SH-SY5Y (cell line): ENCODE data around the gene GARRE1.

ENCODE experiments used
- GATA2 ChIP-seq: IDR thresholded peaks from 2 replicates; pipeline ENCODE4 v1.6.1; 2011; ENCODE audit warnings: mild to moderate bottlenecking, low read depth, low read length
- GATA3 ChIP-seq: IDR thresholded peaks from 2 replicates; pipeline ENCODE4 v1.6.1; 2011; ENCODE audit warnings: low read depth, mild to moderate bottlenecking, low read length, moderate library complexity

Gene GARRE1, protein sequence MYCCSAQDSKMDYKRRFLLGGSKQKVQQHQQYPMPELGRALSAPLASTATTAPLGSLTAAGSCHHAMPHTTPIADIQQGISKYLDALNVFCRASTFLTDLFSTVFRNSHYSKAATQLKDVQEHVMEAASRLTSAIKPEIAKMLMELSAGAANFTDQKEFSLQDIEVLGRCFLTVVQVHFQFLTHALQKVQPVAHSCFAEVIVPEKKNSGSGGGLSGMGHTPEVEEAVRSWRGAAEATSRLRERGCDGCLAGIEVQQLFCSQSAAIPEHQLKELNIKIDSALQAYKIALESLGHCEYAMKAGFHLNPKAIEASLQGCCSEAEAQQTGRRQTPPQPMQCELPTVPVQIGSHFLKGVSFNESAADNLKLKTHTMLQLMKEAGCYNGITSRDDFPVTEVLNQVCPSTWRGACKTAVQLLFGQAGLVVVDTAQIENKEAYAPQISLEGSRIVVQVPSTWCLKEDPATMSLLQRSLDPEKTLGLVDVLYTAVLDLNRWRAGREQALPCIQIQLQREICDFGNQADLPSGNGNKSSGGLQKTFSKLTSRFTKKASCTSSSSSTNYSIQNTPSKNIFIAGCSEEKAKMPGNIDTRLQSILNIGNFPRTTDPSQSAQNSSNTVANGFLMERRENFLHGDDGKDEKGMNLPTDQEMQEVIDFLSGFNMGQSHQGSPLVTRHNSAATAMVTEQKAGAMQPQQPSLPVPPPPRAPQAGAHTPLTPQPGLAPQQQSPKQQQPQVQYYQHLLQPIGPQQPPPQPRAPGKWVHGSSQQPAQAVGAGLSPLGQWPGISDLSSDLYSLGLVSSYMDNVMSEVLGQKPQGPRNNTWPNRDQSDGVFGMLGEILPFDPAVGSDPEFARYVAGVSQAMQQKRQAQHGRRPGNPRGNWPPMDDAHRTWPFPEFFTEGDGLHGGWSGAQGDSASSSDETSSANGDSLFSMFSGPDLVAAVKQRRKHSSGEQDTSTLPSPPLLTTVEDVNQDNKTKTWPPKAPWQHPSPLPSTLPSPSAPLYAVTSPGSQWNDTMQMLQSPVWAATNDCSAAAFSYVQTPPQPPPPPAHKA (N-terminal part only)

DNA sequence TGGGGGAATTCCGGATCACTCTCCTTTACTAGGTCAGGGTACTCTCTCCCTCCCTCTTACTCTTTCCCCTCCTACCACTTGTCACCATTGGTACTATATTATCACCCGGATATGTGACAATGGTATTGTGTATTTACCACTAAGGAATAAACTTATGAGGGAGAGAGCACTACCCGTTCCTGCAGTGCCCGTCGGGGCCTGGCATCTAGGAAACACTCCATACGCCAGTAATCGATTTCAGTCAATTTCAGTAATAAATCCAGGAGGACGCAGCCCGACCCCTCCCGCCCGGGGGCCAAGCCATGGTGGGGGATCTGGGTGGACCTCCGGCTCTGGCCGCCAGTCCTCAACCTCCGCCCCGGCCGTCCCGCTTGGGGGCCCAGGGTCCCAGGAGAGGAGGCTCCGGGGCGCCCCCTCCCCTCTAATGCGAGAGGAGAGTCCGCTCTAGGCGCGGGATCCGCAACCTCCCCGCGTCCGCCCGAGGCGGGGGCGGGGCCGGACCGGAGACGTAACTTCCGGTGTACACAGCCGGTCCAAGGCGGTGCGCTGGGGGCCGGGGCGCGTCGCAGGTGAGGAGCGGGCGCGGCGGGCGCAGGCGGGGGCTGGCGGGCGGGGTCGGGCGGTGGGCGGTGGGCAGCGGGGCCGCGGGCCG lies at the start of gene GARRE1:
GARRE1 (plus strand) TSS at position 509 of the 652 bp plus-strand sequence. CDS start 45,920 bp downstream, outside the sequence.
- TF ChIP-seq GATA3, result no peak

DNA sequence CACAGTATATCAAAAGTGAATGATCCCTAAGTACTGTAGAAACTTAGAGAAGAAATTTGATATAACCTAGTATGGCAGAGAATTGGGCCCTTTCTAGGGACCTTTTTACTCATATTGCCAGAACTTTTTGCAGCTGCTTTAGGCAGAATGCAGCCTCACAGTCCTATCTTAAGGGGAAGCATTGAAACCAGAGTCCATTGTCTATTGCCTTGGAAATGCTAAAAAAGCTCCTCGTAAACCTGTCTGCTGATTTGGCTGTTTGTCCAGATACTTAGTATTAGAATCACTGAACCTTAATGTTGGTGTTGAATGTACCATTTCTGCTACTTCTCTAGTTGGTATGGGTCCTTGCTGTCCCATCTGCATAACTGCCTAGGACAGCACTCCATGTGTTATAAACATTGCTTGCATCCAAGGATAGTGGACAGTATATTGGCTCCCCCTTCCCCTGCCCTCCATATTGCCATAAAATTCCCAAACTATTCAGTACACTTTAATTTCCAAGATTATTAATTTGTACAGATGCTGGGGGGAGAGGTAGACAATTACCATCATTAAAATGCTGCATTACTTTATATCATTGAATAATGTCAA lies 46.0 kb upstream of the GARRE1 start:
- TF ChIP-seq GATA2 (no peak), GATA3 (no peak)

DNA sequence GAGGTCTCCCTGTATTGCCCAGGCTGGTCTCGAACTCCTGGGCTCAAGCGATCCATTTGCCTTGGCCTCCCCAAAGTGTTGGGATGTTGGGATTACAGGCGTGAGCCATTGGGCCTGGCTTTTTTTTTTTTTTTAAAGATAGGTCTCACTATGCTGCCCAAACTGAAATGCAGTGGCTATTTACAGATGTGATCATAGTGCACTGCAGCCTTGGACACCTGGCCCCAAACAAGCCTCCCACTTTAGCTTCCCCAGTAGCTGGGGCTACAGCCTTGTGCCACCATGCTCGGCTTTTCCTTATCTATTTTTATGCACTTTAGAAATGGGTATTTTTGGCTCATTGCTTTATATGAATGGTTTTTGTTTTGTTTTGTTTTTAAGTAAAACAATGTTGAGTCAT lies 44.6 kb upstream of the GARRE1 start:
- no peak for TF ChIP-seq GATA2
- no peak for TF ChIP-seq GATA3

DNA sequence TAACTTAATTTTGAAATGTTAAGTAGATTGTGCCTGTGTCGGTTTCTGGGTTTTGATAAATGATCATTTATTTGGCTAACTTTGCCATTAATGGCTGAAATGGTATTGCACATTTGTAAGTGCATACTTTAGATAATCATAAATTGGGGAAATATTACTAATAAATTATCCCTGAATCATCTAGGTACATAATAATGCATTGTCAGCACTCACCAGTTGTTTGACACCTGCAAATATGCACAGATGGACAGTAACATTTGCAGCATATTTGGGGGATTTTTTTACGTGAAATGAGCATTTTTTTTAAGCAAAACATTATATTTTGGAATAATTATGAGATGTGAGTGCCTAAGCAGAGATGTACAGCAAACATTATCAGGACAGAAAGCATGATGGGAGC lies 41.1 kb upstream of the GARRE1 start:
- TF ChIP-seq GATA3 (no peak), GATA2 (no peak)

DNA sequence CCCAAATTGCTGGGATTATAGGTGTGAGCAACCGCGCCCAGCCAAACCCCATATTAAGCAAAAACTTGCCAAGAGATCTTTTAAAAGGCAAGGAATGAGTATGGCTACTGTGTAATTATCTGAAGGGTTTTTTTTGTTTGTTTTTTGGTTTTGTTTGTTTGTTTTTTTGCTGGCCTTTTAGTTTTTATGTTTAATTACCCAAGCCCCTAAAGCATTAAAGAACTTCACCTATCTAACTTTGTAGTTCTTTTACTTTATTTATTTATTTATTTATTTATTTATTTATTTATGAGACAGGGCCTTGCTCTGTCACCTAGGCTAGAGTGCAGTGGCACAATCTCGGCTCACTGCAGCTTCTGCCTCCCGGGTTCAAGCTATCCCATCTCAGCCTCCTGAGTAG lies 40.3 kb upstream of the GARRE1 start:
- TF ChIP-seq GATA3 (no peak), GATA2 (no peak)

DNA sequence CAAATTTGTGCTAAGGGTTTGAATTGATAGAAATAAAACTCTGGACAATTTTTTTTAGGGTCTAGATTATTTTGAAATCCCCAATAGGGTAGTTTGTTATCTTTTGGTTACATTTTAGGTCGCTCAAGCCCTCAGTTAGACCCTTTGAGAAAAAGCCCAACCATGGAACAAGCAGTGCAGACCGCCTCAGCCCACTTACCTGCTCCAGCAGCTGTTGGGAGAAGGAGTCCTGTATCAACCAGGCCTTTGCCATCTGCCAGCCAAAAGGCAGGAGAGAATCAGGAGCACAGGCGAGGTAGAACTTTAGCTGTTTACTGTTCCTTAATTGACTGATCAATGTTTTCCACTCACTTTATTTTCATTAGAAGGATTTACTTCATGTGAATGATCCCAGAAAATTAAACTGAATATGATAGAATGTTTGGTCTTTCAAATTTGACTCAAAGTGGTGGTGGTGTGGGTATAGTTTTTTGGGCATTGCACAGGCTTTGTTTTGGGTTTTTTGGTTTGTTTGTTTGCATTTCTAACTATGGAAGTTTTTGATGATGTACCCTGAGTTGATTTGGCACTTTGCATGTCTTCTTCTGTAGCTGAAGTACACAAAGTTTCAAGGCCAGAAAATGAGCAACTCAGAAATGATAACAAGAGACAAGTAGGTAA lies 39.2 kb upstream of the GARRE1 start:
- TF ChIP-seq GATA2 (no peak), GATA3 (no peak)

DNA sequence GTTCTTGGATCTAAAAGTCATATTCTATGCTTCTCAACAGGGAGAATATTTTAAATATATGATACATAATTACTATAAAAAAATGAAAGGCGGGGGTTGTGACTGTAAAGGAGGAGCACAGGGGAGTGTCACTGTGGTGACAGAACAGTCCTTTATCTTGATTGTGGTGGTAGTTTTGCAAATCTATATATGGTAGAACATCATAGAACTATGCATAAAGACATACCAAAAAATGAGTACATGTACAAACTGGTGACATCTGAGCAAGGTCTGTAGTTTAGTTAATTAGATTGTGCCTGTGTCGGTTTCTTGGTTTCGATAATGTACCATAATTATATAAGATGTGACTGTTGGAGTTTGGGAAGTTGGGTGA lies 38.7 kb upstream of the GARRE1 start:
- no peak for TF ChIP-seq GATA2
- TF ChIP-seq GATA3, result no peak

DNA sequence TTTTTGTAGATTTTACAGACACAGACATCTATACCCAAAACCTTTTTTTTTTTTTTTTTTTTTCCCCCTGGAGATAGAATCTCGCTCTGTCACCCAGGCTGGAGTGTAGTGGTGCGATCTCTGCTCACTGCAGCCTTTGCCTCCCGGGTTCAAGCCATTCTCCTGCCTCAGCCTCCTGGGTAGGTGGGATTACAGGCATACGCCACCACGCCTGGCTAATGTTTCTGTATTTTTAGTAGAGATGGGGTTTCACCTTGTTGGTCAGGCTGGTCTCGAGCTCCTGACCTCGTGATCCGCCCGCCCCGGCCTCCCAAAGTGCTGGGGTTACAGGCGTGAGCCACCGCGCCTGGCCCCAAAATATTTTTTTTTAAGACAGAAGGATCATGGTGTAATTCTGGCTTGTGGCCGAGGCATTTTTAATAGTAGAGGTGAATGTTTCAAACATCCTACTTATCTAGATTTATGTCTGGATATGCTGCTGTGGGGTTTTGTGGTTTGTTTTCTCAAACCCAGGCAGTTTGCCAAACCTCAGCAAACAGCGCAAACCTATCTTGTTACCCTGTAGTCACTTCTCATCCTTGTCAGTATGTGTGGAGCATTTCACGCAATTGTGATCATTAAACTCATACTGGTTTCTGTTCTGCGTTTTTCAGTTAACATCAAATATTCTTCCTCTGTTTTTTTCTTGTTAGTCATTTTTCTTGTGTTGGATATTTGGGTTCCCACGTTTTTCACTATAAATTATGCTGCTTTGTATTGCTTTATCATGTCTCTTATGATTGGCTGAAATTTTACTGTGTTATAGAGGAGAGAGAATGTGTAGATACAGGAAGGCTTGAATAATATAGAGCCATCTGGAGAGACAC lies 36.2 kb upstream of the GARRE1 start:
- TF ChIP-seq GATA2 (peak; percentile 59), GATA3 (no peak)

DNA sequence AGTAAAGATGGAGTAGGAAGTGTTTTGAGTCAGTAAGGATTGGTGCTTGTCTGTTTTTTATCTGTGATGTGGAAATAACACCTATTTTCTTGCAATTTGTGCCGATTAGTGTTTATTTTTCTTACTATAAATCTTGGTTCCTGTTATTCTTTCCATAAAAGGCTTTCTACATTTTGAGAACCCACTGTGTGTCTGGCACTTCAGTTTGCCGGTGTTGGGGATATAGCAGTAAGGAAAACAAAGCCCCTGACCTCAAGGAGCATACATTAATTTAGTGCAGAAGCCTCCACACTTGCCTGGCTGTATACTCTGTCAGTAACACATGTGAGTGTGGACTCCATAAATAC lies 35.6 kb upstream of the GARRE1 start:
- TF ChIP-seq GATA3, result no peak
- no peak for TF ChIP-seq GATA2

DNA sequence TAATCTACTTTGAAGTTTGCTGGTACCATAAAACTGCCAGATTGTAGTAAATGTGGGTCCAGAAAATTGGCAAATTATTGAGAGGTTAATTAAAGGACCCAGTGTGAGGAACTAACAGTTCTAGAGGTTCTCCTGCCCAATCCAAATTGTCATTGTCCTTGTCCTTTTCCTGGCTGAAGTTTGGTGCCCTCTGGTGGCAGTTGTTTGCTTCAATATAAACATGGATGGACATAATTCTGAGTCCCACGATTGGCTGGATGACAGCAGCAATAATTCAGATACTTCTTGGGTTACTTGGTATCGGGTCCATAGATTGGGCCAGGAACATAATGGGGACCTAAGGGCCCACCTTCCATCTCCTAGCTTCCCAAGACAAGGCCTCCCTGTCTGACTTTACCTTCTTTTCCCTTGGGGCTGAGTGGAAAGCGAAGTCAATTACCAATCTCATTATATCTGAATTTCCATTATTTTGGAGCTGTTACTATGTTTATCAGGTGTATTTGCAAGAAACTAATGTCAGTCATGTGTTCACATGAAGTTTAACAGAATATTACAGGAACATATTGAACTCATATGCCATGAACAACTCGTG lies 33.8 kb upstream of the GARRE1 start:
- TF ChIP-seq GATA3 (no peak), GATA2 (no peak)

DNA sequence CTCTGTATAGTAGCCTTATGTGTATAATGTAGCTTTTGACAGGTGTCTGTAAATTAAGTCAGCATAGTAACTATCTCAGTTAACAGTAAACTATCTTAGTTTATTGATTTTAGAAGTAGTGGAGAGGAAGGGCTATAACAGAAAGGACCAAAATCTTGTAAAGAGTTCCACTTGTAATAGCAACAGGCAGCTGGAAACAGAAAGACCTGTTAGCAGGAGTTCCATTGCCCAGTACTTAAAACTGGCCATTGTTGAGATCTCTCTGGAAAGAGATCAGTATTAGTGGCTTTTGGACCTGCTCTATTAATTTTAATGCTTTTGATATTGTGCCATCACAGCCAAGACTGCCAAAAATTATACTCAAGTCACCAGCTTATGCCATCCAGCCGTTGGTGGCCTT lies 32.0 kb upstream of the GARRE1 start:
- TF ChIP-seq GATA2, result no peak
- TF ChIP-seq GATA3, result no peak

DNA sequence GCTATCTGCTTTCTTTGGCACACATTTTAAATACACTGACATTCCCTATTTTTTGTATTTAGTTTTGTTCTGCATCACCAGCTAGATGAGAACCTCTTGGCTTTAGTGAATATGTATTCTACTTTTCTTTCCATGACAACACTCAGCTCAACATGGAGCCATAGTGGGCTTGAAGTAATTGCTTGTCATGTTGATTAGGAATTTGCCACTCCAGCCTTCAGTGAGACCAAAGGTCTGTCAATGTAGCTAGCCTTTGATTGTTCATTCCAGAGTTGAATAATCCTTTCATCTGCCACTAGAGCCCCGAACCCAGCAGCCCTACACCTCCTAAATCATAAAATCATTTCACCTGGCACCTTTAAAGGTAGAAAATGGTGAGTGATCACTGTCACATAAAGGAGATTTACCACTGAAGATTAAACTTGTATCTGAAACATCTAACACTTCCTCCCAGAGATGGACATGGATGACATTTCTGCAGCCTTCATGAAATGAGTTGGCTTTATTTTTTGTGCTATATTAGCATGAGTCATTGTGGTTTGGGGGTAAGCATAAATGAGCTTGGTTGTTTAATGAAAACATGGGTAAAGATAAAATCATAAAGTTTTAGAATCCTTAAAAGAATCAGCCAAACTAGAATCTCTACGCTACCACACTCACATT lies 29.2 kb upstream of the GARRE1 start:
- TF ChIP-seq GATA3 (no peak), GATA2 (no peak)

DNA sequence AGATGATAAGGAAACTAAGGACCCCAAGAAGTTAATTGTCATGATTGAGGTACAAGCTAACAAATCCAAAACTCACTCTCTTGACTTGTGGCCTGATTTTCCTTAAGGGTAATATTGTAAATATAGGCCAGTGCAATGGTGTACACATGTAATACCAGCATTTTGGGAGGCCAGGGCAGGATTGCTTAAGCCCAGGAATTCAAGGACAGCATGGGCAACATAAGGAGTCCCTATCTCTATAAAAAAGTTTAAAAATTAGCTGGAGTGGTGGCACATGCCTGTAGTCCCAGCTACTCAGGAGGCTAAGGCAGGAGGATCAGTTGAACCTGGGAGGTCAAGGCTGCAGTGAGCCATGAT lies 28.7 kb upstream of the GARRE1 start:
- TF ChIP-seq GATA2 (no peak), GATA3 (no peak)
